GM23338 (cell line): ENCODE measurements around the gene DCTN2. TPM values are rescaled to one million over a fixed set of nuclear protein-coding genes. Genes with fewer than 3 reads are reported as not detected.
A peak's percentile ranks its signal among the peaks of the same experiment; 100 is the strongest.

Source experiments
- ATAC-seq: fragments of 200-7000 bp; cut with Tn5 transposase; 3 replicates; pipeline ENCODE4 v1.9.1; 2020
- DNase-seq: peaks from one replicate; pipeline ENCODE4 v3.0.0-alpha.2; 2015; ENCODE audit warnings: low spot score
- H2AFZ ChIP-seq: fragments of 200-600 bp; sonication (generic); 2 replicates; pipeline ENCODE4 v1.8.0; 2016; ENCODE audit warnings: antibody characterized with exemption, mild to moderate bottlenecking, moderate library complexity
- H3F3A ChIP-seq: fragments of 200-600 bp; sonication (generic); replicated peaks from 2 replicates; pipeline ENCODE4 v1.8.0; 2017; ENCODE audit warnings: antibody characterized with exemption, mixed run types, low read depth
- H3K27ac ChIP-seq: fragments of 200-600 bp; sonication (generic); 2 replicates; pipeline ENCODE4 v1.6.1; 2016; ENCODE audit warnings: low read depth
- H3K27me3 ChIP-seq: fragments of 200-600 bp; sonication (generic); 2 replicates; pipeline ENCODE4 v1.8.0; 2016; ENCODE audit warnings: mild to moderate bottlenecking, mixed run types, moderate library complexity; ENCODE audit not compliant: insufficient read depth
- H3K36me3 ChIP-seq: fragments of 200-600 bp; sonication (generic); 2 replicates; pipeline ENCODE4 v1.8.0; 2016; ENCODE audit warnings: mild to moderate bottlenecking; ENCODE audit not compliant: insufficient read depth
- H3K4me1 ChIP-seq: fragments of 200-600 bp; sonication (generic); 2 replicates; pipeline ENCODE4 v1.8.0; 2016; ENCODE audit warnings: mild to moderate bottlenecking, moderate library complexity; ENCODE audit not compliant: insufficient read depth
- H3K4me2 ChIP-seq: fragments of 200-600 bp; sonication (generic); 2 replicates; pipeline ENCODE4 v1.7.1; 2017; ENCODE audit warnings: mixed run types
- H3K4me3 ChIP-seq: fragments of 200-600 bp; sonication (generic); 2 replicates; pipeline ENCODE4 v1.6.1; 2016; ENCODE audit warnings: mixed run types
- H3K79me2 ChIP-seq: fragments of 200-600 bp; sonication (generic); replicated peaks from 2 replicates; pipeline ENCODE4 v1.8.0; 2017; ENCODE audit warnings: mild to moderate bottlenecking; ENCODE audit not compliant: insufficient read depth
- H3K9me2 ChIP-seq: fragments of 200-600 bp; sonication (generic); 2 replicates; pipeline ENCODE4 v1.8.0; 2017; ENCODE audit not compliant: insufficient read depth
- H4K20me1 ChIP-seq: fragments of 200-600 bp; sonication (generic); replicated peaks from 2 replicates; pipeline ENCODE4 v1.8.0; 2017; ENCODE audit warnings: mild to moderate bottlenecking; ENCODE audit not compliant: insufficient read depth
- H3K27ac Mint-ChIP-seq: 2 replicates; pipeline ENCODE4 v1.8.0; 2020; ENCODE audit warnings: inconsistent platforms, mild to moderate bottlenecking, moderate library complexity, mixed read lengths
- H3K27me3 Mint-ChIP-seq: 3 replicates; pipeline ENCODE4 v1.8.0; 2022; ENCODE audit warnings: low read depth, mild to moderate bottlenecking, moderate library complexity, mixed read lengths, inconsistent platforms; ENCODE audit not compliant: insufficient read depth, poor library complexity
- H3K36me3 Mint-ChIP-seq: 3 replicates; pipeline ENCODE4 v1.8.0; 2021; ENCODE audit warnings: low read depth, mild to moderate bottlenecking, inconsistent platforms, moderate library complexity, mixed read lengths
- H3K4me1 Mint-ChIP-seq: 3 replicates; pipeline ENCODE4 v1.8.0; 2020; ENCODE audit warnings: mild to moderate bottlenecking, inconsistent platforms, mixed read lengths
- H3K4me3 Mint-ChIP-seq: 3 replicates; pipeline ENCODE4 v1.8.0; 2021; ENCODE audit warnings: moderate library complexity, mild to moderate bottlenecking, inconsistent platforms, mixed read lengths
- H3K9me3 Mint-ChIP-seq: 3 replicates; pipeline ENCODE4 v1.8.0; 2020; ENCODE audit warnings: moderate library complexity, mild to moderate bottlenecking, inconsistent platforms, mixed read lengths
- CTCF ChIP-seq, 2 experiments: fragments of 200-600 bp in 1 of 2; sonication (generic) in 1 of 2; conservative IDR thresholded peaks; 2 replicates each; pipeline versions ENCODE4 v1.5.1 to v1.6.1; 2016 to 2017; ENCODE audit warnings: antibody characterized with exemption in 2 of 2, low read depth in 2 of 2, mild to moderate bottlenecking in 2 of 2, moderate library complexity in 1 of 2
- EZH2 ChIP-seq: fragments of 200-600 bp; sonication (generic); IDR thresholded peaks from one replicate; pipeline ENCODE4 v1.8.0; 2017; ENCODE audit warnings: antibody characterized with exemption, mild to moderate bottlenecking, low read depth; ENCODE audit not compliant: unreplicated experiment
- ZNF331 ChIP-seq: fragments of 250-450 bp; sonication (Bioruptor Pico); IDR thresholded peaks from 2 replicates; pipeline ENCODE4 v1.5.0; 2020; ENCODE audit warnings: low read depth, mild to moderate bottlenecking, moderate library complexity
- ZNF462 ChIP-seq: fragments of 250-450 bp; sonication (Bioruptor Pico); IDR thresholded peaks from 2 replicates; pipeline ENCODE4 v1.5.0; 2020; ENCODE audit warnings: mild to moderate bottlenecking, moderate library complexity
- polyA plus RNA-seq: library from polyadenylated mRNA; unstranded; fragments of >200 nt; fragmentation: Nextera tagmentation; extraction: Ambion mirVana; gene quantifications from 2 replicates; pipeline ENCODE4 v1.2.1, GENCODE V29; 2016
- total RNA-seq: library from RNA; depleted of rRNA; stranded (reverse); fragments of >200 nt; shearing (Covaris generic); gene quantifications from 2 replicates; pipeline ENCODE4 v1.2.3, GENCODE V29; 2014

Gene DCTN2
- total and polyA plus RNA-seq, 2 experiments from 2014 or later: 56.1 to 157 TPM

DNA sequence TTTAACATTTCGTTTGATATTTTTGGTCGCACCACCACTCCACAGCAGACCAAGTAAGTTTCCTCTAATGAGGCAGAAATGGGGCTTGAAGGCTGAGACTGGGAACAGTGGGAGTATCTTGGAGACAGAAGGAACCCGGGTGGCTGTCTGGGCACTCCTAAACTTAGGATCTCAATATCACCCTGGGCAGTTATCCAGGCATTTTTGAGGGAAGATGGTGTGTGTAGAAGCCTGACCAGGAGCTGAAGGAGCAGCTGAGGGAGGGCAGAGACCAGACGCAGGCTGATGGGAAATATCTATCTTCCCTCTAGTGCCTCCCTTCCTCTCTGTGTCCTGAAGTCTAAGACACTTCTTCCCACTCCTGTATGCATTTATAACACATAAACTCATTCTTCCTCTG lies 48.4 kb downstream of the DCTN2 start:
- Histone ChIP-seq H3K36me3 (peaks cover 80% of the 10 kb centered on the region), H3K9me2 (no peaks in the 10 kb centered on the region), H3K4me1 (no peaks in the 10 kb centered on the region), H3K27ac (no peak overlapping the region), H3K79me2 (peaks cover 23% of the 10 kb centered on the region), H3K4me3 (no peak overlapping the region), H4K20me1 (peaks cover 34% of the 10 kb centered on the region), H3F3A (peaks cover 38% of the 10 kb centered on the region), H3K4me2 (no peak overlapping the region), H3K27me3 (no peaks in the 10 kb centered on the region), H2AFZ (no peak overlapping the region)
- Mint-ChIP-seq H3K4me1 (peaks cover 2% of the 10 kb centered on the region; the same call in 2 of the 3 replicates), H3K27me3 (peaks cover 13% of the 10 kb centered on the region), H3K4me3 (no peak overlapping the region), H3K9me3 (no peaks in the 10 kb centered on the region), H3K36me3 (peaks cover 97% of the 10 kb centered on the region), H3K27ac (peak overlapping the region; percentile 56; the same call in 1 of the 2 replicates)
- ATAC-seq (no peak), DNase-seq (no peak)
- no peak for TF ChIP-seq ZNF462
- TF ChIP-seq CTCF (conservative IDR thresholded peaks at IDR 0.05; ENCODE audit: low read depth in 2 of 2): no peak

DNA sequence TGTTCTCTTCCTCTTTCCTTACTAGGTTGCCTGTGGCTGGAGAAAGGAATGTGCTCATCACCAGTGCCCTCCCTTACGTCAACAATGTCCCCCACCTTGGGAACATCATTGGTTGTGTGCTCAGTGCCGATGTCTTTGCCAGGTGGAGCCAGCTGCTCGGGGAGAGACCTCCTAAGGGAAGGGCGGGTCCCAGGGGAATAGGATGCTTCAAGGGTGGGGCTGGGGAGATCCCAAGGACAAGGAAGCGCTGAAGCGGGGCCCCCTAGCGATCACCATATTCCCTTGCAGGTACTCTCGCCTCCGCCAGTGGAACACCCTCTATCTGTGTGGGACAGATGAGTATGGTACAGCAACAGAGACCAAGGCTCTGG lies 48.9 kb downstream of the DCTN2 start:
- Histone ChIP-seq H3K27ac (no peak overlapping the region), H3K27me3 (no peaks in the 10 kb centered on the region), H2AFZ (no peak overlapping the region), H3F3A (peaks cover 34% of the 10 kb centered on the region), H3K4me1 (no peaks in the 10 kb centered on the region), H3K9me2 (no peaks in the 10 kb centered on the region), H4K20me1 (peaks cover 34% of the 10 kb centered on the region), H3K79me2 (peaks cover 23% of the 10 kb centered on the region), H3K4me3 (no peak overlapping the region), H3K36me3 (peaks cover 77% of the 10 kb centered on the region), H3K4me2 (no peak overlapping the region)
- H3K27ac Mint-ChIP-seq: peak overlapping the region; percentile 56; the same call in 1 of the 2 replicates
- ATAC-seq (peak; percentile 88), DNase-seq (peak; percentile 68)
- no peak overlapping the region for H3K4me3 Mint-ChIP-seq
- peaks cover 2% of the 10 kb centered on the region; the same call in 2 of the 3 replicates for H3K4me1 Mint-ChIP-seq
- H3K9me3 Mint-ChIP-seq: no peaks in the 10 kb centered on the region
- peaks cover 13% of the 10 kb centered on the region for H3K27me3 Mint-ChIP-seq
- H3K36me3 Mint-ChIP-seq: peaks cover 92% of the 10 kb centered on the region
- TF ChIP-seq ZNF331 (CRISPR knock-in tag): no peak
- TF ChIP-seq EZH2: no peak
- TF ChIP-seq ZNF462: no peak
